DND-41 (cell line): ENCODE measurements around the gene RILP.

ENCODE experiments used
- EZH2 ChIP-seq: IDR thresholded peaks from 3 replicates; pipeline ENCODE4 v1.6.1; 2012; ENCODE audit warnings: borderline replicate concordance, low read depth, mild to moderate bottlenecking, moderate library complexity, low read length, inconsistent platforms; ENCODE audit not compliant: severe bottlenecking
- TF ChIP-seq, protein P1 (sequence below): IDR thresholded peaks from 2 replicates; pipeline ENCODE4 v1.5.1; 2012; ENCODE audit warnings: borderline replicate concordance, low read length, moderate library complexity, mild to moderate bottlenecking; ENCODE audit not compliant: poor library complexity, severe bottlenecking; ENCODE audit errors: extremely low read depth

DNA sequence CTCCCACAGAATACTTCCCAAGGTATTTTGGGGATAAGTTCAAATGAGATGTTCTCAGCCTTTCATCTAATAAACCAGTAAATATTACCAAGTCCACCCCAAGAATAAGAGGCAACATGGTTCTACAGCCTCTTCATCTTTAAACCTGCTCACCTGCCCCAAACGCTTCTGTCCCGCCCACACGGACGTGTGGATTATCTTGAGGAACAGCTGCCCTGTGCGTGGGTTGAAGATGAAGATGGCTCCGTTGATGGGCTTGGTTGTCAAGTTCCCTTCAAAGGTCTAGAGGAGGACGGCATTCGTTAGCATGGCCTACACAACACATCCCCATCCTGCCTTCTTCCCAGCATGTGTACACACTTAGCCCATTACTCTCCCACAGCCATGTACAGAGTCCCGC lies 8.4 kb upstream of the RILP start:
- TF ChIP-seq, protein P1, sequence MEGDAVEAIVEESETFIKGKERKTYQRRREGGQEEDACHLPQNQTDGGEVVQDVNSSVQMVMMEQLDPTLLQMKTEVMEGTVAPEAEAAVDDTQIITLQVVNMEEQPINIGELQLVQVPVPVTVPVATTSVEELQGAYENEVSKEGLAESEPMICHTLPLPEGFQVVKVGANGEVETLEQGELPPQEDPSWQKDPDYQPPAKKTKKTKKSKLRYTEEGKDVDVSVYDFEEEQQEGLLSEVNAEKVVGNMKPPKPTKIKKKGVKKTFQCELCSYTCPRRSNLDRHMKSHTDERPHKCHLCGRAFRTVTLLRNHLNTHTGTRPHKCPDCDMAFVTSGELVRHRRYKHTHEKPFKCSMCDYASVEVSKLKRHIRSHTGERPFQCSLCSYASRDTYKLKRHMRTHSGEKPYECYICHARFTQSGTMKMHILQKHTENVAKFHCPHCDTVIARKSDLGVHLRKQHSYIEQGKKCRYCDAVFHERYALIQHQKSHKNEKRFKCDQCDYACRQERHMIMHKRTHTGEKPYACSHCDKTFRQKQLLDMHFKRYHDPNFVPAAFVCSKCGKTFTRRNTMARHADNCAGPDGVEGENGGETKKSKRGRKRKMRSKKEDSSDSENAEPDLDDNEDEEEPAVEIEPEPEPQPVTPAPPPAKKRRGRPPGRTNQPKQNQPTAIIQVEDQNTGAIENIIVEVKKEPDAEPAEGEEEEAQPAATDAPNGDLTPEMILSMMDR: no peak
- TF ChIP-seq EZH2: no peak
